Measurements from ENCODE around the gene SPRR1A.

Gene SPRR1A

DNA sequence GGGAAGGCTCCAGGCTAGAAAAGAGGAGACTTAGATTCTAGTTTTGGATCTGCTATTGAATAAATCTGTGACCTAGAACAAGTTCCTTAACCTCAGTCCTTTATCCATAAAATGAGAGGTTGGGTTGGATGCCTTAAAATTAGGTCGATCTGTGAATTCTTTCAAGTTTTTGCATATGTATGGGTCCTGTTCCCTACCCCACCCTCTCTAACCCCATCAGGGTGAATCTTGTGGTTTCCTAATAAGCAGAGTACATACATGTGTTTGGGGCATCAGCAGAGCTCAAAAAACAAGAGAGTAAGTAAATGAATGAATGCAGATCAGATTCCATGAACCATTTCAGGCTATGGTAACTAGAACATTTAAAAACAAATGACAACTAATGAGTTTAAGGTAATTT, 7.2 kb upstream of the SPRR1A start:
- Mint-ChIP-seq H3K9me3 (no peaks in the 10 kb centered on the region), H3K36me3 (ENCODE audit: low read depth) (no peaks in the 10 kb centered on the region), H3K27ac (no peak overlapping the region), H3K4me1 (no peaks in the 10 kb centered on the region), H3K4me3 (no peak overlapping the region), H3K27me3 (ENCODE audit: low read depth) (peaks cover 14% of the 10 kb centered on the region)
- TF ChIP-seq, protein P1, sequence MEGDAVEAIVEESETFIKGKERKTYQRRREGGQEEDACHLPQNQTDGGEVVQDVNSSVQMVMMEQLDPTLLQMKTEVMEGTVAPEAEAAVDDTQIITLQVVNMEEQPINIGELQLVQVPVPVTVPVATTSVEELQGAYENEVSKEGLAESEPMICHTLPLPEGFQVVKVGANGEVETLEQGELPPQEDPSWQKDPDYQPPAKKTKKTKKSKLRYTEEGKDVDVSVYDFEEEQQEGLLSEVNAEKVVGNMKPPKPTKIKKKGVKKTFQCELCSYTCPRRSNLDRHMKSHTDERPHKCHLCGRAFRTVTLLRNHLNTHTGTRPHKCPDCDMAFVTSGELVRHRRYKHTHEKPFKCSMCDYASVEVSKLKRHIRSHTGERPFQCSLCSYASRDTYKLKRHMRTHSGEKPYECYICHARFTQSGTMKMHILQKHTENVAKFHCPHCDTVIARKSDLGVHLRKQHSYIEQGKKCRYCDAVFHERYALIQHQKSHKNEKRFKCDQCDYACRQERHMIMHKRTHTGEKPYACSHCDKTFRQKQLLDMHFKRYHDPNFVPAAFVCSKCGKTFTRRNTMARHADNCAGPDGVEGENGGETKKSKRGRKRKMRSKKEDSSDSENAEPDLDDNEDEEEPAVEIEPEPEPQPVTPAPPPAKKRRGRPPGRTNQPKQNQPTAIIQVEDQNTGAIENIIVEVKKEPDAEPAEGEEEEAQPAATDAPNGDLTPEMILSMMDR (IDR thresholded peaks at IDR 0.05; ENCODE audit: unreplicated experiment in 3 of 3) = no peak

DNA sequence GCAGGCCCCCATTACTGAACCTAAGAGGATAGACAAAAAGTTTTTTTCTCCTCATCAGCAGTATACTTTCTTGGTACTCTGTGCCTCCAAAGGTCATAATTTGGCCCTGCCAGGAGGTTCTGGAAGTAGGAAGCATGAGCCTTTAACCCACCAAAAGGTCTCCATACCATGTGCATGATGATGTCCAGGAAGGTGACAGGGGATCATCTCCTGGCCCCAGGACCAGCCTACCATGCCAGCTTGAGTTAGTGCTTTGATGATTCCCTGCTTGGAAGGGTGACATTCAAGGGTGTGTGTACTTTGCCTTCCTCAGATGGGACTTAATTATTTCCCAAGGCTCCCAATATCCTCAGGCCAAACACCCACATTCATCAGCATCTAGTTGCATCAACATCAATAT, 6.3 kb upstream of the SPRR1A start:
- peaks cover 14% of the 10 kb centered on the region for H3K27me3 Mint-ChIP-seq (ENCODE audit: low read depth)

DNA sequence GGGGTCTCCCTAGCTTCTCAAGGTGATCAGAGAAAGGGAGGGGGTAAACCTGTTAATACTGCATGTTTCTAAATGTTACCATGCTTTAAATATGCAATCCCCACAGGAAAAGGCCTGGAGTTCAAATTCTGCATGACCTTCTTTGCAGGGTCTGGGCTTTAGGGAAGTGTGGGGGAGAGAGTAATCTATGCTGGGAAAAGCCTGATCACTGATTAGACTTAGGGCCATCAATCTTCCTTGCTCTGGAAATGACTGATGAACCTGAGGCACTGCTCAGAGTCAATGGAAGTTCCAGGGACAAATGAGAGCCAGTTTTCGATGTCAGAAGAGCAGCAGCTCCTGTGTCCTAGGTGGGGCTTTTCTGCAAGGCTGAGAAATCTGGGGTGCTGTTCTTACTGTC, 3.2 kb upstream of the SPRR1A start:
- H3K9me3 Mint-ChIP-seq = no peaks in the 10 kb centered on the region
- TF ChIP-seq, protein P1 (IDR thresholded peaks at IDR 0.05; ENCODE audit: unreplicated experiment in 3 of 3) = no peak
- H3K4me3 Mint-ChIP-seq = no peak overlapping the region
- peak overlapping the region in 2 of 3 experiments; percentile 39 to 82 for H3K27ac Mint-ChIP-seq
- no peaks in the 10 kb centered on the region for H3K36me3 Mint-ChIP-seq (ENCODE audit: low read depth)
- H3K4me1 Mint-ChIP-seq = peaks cover 8% of the 10 kb centered on the region
- peaks cover 18% of the 10 kb centered on the region for H3K27me3 Mint-ChIP-seq (ENCODE audit: low read depth)

More for the DNA sequence above, 6.3 kb upstream of the SPRR1A start:
- Mint-ChIP-seq H3K9me3 (no peaks in the 10 kb centered on the region), H3K36me3 (ENCODE audit: low read depth) (no peaks in the 10 kb centered on the region), H3K4me3 (no peak overlapping the region), H3K27ac (no peak overlapping the region), H3K4me1 (peaks cover 4% of the 10 kb centered on the region)
- TF ChIP-seq, protein P1 (IDR thresholded peaks at IDR 0.05; ENCODE audit: unreplicated experiment in 3 of 3) = no peak

DNA sequence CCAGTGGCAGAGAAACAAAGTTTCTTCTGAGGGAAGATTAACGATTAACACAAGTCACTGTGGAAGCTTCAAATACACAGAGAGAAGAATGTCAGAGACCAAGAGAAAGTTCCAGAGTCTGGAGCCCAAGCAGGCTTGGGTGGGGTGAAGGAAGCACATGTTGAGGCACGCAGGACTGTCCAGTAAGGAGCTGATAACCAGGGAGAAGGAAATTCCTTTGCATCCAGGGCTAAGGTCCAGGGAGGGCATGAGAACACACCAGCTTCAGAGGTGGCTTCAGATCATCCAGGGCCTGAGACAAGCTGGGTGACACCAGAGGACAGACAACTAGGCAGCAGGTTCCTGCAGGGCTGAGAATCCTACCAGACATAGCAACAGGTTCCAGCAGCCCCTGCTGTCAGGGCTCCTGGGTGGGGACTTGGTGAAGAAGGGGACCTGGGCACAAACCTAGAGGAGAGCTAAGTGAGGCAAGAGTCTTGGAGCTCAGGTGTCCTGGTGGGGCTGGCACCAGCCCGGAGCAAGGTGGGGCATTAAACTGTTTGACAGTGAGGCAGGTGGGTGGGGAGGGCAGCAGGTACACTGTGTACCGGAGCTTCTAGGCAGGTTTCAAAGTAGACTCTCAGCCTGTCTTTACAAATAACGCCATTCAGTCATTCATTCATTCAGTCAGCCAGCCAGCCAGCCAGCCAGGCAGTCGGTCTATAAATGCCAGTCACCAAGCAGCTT, 2.6 kb upstream of the SPRR1A start:
- Mint-ChIP-seq H3K4me1 (peaks cover 8% of the 10 kb centered on the region), H3K9me3 (no peaks in the 10 kb centered on the region), H3K27ac (peak overlapping the region in 2 of 3 experiments; percentile 39 to 82), H3K4me3 (no peak overlapping the region), H3K36me3 (ENCODE audit: low read depth) (no peaks in the 10 kb centered on the region), H3K27me3 (ENCODE audit: low read depth) (peaks cover 18% of the 10 kb centered on the region)
- TF ChIP-seq, protein P1 (IDR thresholded peaks at IDR 0.05; ENCODE audit: unreplicated experiment in 3 of 3) = no peak

DNA sequence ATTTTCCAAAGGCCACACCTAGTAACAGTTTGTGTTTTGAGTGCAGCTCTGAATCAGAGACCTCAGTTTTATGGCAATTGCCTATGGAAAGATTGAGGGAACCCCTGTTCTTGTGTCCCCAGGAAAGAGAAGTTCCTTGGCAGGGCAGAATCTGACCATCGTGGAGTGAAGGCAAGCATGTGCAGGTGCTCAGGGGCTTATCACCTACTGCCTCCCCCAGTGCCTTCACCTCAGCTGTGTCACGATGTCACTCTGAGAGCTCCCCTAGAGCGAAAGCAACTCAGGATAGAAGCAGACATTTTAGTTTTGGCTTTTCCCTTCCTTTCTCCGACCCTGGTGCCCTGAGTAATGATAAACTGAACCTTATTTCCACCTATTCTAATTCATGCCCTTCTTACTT, 1.8 kb upstream of the SPRR1A start:
- no peak overlapping the region for H3K4me3 Mint-ChIP-seq
- H3K27ac Mint-ChIP-seq = no peak overlapping the region
- no peaks in the 10 kb centered on the region for H3K36me3 Mint-ChIP-seq (ENCODE audit: low read depth)
- peaks cover 18% of the 10 kb centered on the region for H3K27me3 Mint-ChIP-seq (ENCODE audit: low read depth)
- H3K4me1 Mint-ChIP-seq = peaks cover 8% of the 10 kb centered on the region
- TF ChIP-seq, protein P1 (IDR thresholded peaks at IDR 0.05; ENCODE audit: unreplicated experiment in 3 of 3) = no peak
- H3K9me3 Mint-ChIP-seq = no peaks in the 10 kb centered on the region

DNA sequence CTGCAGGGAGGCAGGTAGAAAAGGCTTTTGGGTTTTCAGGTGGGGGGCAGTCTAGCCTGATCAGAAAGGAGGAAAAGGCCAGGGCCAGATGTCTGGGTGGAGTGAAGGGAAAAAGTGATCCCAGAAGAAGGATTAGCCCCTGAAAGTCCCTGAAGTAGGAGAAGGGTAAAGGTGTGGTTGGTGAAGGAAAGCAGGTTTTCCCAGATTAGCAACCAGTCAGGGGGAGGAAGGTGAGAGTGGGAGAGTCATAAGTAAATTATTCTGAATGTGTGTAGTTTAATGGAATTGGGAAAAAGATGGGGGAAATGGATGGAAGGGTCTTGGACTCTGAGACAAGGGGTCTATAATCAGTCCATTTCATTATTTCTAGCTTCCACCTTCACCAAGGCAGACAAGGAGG, 647 bp upstream of the SPRR1A start:
- no peaks in the 10 kb centered on the region for H3K36me3 Mint-ChIP-seq (ENCODE audit: low read depth)
- peaks cover 18% of the 10 kb centered on the region for H3K27me3 Mint-ChIP-seq (ENCODE audit: low read depth)
- H3K9me3 Mint-ChIP-seq = no peaks in the 10 kb centered on the region
- TF ChIP-seq, protein P1 (IDR thresholded peaks at IDR 0.05; ENCODE audit: unreplicated experiment in 3 of 3) = no peak
- no peak overlapping the region for H3K4me3 Mint-ChIP-seq
- H3K27ac Mint-ChIP-seq = no peak overlapping the region
- H3K4me1 Mint-ChIP-seq = peaks cover 8% of the 10 kb centered on the region

All from nephron (organoid).